HG02623 (cell line): ENCODE results near the gene KIAA2012.

Experiments
- ATAC-seq: cut with Tn5 transposase; IDR thresholded peaks from one replicate; pipeline ENCODE4 v1.9.1; 2021; ENCODE audit warnings: moderate library complexity; ENCODE audit not compliant: unreplicated experiment

KIAA2012 gene

DNA sequence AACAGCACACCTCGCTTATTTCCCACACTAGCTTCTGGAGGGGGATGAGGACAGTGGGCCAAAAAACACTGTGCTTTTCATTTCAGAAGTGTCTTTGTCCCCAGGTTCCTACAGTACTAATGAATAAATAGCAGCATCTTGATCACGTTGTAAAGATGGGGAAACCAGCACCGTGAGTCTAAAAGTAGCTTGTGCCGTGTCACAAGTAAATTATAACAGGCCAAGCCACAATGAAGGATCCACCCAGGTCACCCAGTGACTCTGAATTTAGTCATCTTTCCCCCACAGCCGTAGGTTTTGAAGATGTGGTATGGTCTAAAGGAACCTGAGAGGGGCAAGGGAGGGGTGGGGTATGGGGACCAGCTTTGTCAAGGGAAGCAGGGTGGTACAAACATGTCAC, 30.6 kb upstream of the KIAA2012 start:
- no peak for ATAC-seq

DNA sequence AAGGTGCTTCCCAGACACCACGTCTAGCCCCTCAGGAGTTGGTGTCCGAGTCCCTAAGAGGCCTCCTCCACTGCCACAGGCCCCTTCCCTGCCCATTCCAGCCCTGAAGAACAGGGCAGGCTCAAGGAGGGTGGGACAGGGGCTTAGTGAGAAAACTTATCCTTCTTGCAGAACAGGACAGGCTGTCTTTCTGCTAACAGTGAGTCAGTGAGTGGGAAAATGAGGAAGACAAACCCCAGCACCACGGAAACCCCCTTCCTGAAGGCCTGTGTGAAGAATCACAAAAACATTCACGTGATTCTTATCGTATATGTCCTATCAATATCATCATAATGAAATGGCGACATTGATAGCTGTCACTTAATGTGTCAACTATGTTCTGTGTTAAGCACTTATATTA, 29.6 kb upstream of the KIAA2012 start:
- ATAC-seq = no peak

DNA sequence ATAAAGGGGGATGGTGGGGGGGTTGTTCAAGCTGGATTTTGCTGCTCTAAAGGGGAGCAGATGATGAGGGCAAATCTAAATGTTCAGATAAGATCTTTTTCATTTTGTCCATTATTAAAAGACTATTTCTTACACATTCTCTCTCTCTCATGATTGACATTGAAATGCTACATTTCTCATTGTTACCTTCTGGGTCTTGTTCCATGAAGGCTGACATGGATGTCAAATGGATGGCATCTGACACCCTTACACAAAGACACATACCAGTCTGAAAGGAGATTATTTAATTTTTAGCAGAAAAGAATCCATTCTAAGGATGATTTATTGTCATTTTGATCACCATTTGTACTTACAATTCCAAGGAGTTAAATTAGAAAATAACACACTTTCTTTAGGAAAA, 28.3 kb upstream of the KIAA2012 start:
- no peak for ATAC-seq

DNA sequence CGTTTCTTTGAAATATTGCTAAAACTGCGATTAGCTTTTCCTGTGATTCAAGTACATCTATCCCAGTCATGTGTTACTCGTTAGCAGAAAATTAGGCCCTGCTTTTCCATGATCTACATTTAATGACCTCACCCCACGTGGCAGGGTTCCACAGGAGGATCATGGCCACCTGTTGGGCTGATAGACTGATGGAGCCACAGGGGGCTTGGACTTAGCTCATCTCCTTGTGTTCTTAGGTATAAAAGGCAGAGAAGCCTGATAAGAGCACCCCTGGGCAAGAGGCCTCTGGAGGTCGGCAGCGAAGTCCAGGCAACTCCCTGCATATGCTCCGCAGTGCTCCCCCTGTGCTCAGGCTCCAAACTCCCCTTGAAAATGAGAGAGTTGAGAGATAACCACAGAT, 26.5 kb upstream of the KIAA2012 start:
- ATAC-seq = no peak

DNA sequence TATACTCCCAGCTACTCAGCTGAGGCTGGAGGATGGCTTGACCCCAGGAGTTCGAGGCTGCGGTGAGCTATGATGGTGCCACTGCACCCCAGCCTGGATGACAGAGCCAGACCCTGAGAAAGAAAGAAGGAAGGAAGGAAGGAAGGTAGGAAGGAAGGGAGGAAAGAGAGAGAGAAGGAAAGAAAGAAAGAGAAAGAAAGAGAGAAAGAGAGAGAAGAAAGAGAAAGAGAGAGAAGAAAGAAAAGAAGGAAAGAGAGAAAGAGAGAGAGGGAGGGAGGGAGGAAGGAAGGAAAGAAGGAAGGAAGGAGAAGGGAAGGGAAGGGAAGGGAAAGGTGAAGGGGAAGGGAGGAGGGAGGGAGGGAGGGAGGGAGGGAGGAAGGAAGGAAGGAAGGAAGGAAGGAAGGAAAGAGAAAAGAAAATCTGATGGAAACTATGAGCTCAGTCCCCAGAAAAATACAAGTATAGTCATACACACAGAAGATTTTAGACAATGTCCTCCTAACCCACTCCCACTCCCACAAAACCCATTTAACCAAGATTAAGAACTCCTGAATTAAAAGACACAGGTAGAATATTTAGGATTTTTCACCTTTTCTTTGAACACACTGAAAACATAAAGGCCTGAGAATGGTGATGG, 23.8 kb upstream of the KIAA2012 start:
- no peak for ATAC-seq

DNA sequence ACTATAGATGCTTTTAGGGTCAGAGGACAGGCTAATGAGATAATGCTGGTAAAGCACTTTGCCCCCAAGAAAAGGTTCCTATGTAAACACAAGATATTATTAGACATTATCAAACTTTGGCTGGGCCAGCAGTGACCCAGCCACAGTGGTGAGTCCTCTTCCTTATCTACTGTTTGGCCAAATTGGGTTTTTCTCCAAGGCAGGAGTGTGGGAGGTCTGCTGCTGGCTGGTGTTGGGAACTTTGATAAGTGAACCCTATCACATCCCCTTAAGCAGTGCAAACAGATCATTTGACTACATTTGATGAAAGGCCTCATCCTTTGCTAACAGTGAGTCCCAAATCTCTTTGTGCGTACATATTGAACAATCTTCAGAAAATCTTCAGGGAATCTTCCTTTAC, 23.2 kb upstream of the KIAA2012 start:
- ATAC-seq = no peak

DNA sequence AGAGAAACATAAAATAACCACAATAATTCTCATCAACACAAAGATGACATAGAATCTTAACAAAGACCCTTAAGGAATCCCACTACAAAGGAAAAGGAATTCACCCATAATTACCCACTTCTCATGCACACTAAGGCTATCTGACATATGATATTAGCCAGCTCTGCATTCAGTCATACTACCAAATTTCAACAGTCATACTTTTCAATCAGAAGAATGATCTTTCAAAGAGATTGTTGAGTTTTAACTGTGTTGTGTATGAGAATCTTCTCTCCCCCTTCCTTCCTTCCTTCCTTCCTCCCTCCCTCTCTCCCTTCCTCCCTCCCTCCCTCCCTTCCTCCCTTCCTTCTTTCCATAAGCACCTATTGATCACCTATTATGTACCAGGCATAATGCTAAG, 22.4 kb upstream of the KIAA2012 start:
- no peak for ATAC-seq

DNA sequence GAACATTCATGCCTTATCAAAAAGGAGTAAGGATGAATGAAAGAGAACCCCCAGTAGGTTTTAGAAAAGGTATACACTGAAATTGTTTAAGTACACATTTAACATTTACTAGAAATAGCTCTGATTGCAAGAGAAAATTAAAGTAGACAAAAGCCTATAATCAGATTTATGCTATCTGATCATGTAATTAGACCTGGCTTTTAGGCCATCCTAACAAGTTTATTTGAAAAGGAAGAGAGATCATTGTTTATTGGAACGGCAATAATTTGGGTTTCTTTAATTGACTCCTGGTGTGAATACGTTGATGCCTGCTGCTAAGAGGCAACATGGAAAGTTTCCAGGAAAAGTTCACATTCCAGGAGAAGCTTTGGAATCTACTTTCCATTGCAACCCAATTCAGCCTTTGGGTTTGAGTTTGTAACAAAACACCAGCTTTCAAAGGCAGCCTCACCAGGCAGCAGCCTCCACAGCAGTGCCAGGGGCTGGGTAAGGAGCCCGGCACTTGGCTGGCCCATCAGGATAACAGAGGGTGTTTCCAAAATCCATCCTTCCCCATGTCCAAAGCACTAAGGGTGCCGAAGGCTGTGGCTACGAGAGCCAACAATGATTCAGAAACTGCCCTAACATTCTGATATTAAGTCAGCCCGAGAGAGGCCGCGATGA, 21.4 kb upstream of the KIAA2012 start:
- no peak for ATAC-seq

DNA sequence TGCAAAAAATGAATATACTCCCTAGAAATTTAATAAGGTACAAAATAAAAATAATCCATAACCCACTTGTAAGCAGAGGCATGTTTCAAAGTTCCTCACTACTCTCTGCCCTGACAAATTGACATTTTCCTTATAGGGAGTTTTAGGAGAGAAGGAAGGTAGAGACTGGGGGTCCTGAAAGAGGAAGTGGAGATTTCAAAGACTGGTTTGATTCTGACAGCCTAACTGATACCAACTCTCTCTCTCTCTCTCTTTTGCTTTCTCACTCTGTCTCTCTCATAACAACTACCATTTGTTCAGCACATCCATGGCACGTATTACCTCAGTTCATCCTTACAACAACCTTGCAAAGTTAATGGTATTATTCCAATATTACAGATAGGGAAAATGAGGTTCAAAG, 20.8 kb upstream of the KIAA2012 start:
- ATAC-seq = no peak

DNA sequence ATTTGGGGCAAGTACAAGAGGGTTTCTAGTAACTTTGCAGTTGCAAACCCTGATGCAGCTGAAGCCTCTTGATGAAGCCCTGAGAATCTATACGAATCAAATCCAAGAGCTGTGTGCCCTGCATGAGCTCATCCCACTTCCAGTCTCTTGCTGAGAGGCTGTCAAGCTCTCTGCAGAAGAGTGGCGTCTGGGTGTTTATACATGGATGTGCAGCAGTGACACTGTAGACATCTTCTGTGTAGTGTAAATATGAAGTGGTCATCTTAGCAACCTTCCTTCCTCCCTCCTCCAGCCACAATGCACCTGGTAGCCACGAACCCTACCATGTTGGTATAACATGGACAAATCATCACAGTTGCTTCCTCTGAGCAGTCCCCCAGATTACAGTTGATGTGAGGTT, 18.4 kb upstream of the KIAA2012 start:
- no peak for ATAC-seq

DNA sequence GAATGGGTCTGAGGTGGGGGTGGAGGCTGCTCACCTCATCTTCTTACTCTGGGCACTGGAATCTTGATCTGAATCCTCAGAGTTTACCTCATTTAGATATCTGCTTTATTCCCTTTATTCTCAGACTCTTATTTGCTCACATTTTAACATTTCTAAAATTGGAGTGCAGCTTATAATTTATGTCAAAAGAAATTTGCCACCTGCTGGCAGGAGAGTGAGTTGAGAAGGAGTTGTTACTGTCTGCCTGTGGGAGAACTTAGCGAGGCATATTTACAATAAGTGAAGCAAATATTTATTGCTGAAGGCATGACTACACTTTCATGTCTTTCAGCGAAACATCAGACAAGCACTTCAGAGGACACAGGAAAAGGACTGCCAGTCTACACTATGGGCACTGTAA, 16.4 kb upstream of the KIAA2012 start:
- ATAC-seq = no peak

DNA sequence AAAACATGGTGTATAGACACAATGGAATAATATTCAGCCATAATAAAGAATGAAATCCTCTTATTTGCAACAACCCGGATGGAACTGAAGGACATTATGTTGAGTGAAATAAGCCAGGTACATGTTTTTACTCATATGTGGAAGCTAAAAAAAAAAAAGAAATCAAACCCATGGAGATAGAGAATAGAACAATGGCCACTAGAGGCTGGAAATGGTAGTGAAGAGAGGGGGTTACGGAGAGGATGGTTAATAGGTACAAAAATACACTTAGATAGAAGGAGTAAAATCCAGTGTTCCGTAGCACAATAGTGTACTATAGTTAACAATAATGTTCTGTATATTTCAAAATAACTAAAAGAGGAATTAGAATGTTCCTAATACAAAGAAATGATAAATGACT, 12.8 kb upstream of the KIAA2012 start:
- no peak for ATAC-seq

DNA sequence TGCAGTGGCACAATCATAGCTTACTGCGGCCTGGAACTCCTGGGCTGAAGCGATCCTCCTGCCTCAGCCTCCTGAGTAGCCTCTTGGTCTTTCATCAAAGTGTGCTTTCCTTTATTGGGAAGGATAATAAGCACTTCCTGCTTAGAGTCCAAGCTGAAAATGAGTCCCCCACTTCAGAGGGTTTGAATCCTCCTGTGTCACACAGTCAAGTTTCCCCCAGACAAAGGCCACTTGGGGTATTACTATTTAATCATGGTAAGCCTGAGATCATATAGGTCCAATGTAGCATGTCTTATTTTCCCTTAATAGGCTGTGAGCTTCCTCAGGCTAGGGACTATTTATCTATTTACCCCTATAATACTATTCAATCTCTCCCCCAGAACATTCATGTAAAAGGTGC, 11.4 kb upstream of the KIAA2012 start:
- ATAC-seq = no peak

DNA sequence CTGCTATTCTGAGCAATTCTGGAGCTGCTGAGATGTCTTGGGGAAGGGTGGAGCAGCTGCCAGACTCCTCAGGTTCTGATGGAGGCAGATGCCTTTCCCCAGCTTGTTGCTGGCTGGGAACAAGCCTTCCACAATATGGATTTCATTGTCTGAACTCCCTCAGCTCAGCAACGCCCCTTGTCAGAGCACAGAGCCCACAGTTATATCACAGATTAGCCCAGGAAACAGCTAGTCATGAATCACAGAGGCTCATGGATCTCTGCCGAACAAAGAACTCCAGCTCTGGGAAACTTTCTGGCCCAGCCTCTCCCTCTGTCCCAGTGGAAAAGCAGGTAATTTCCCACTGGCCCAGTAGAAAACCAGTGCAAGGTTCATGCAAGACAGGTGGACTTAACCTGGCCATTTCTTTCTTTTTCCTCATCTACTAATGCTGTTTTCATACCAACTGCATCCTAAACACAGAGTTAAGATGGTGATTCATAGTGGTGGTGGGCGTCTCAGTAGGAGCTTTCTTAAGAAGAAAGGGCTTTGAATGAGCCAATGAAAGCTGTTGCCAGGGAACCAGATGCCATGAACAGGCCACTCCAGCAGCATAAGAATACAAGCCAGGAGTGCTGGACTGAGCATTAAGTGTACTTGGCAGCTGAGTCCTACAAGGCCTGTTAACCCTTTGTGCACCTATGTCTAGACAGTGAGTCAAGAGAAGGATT, 8.7 kb upstream of the KIAA2012 start:
- no peak for ATAC-seq

DNA sequence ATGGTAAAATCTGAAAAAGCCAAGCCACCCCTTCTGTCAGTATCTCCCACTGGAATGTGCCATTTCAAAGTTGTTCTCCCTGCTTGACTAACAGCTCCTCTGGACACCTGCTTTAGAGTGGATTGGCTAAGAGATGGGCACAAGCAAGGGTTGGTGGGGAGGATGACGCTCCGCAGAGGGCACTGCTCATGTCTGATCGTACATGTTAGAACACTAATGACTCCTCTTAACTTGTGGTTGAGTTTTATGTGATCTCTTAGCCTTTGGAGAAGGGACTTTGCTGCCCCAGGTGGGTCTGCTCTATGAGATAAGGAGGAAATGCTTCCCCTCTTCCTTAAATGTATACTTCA, 8.2 kb upstream of the KIAA2012 start:
- no peak for ATAC-seq

DNA sequence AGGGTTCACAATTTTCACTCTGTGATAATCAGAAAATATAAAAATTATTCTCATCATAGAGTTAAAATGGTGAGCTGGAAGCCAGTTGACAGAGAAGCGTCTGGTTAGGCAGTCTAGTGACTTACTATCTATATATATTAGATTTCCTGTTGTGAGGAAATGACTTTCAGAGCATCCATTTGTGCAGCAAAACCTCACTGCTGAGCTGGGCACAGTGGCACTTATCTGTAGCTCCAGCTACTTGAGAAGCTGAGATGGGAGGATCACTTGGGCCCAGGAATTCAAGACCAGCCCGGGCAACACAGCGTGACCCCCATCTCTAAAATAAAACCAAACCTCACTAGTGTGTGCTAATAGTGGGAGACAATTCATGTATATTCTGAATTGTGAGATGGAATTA, 7.2 kb upstream of the KIAA2012 start:
- ATAC-seq = no peak

DNA sequence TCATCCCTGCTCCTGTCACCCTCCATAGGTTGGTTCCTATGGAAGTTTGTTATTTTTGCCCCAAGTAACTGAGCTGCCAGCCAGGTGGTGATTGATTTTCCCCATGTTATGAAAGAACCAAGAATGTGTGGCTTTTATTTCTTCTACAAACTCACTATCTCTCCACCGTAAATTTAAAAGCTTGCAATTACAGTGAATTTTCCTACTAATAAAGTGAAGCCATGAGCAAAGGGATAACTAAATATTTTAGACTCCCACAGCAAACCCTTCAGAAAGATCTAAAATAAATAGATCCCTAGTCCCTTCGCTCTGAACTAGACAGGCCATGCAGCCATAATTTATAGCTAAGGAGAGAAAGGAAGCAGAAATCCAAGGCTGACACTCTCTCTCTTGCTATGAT, 6.2 kb upstream of the KIAA2012 start:
- ATAC-seq = no peak

DNA sequence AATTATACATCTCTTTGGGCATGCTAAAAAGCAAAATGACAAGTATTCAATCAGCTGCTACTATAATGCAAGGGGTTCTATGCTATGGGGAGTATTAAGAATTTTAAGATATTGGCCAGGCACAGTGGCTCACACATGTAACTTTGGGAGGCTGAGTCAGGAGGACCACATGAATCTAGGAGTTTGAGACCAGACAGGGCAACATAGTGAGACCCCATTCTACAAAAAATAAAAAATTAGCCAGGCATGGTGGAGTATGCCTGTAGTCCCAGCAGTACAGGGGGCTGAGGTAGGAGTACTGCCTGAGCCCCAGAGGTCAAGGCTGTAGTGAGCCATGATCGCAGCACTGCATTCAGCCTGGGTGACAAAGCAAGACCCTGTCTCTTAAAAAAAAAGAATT, 5.5 kb upstream of the KIAA2012 start:
- ATAC-seq = no peak

DNA sequence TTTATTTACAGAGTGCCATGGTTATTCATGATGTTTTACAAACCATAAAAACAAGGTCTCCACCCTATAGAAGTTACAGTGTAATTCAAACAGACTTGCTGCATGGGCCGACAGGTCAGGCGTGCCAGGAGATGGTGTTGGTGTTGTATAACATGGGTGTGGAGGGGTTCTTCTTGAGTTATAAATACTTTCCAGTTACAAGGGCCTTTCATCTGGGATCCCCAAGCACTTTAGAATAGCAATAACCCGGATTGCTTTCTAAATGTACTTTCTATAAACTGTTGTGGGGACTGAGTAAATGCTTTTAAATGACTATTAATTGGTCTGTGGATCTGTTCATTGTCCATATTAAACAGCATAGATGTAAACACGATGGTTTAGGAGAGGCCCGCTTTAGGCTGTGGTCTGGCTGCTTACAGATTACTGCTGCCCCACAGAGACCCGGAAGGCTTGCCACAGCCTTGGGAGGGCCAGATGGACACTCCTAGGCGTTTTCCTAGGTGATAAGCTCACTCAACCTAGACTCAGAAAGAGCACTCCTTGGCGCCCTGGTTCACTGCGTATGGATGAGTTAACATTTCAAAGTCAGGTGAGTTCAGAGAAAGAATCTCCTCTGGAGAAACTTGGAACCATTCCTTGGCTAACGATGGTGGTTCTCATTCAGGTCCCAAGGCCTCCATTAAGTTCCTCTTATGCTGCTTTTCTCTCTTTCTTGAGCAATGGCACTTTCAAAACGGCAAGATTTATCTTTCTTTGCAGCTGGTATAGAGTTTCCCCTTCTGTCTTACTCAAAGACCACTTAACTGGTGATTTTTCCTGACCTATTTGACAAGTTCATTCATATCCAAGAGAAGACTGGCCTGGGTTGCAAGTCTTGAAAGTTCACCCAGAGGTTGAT, 3.6 kb upstream of the KIAA2012 start:
- no peak for ATAC-seq

DNA sequence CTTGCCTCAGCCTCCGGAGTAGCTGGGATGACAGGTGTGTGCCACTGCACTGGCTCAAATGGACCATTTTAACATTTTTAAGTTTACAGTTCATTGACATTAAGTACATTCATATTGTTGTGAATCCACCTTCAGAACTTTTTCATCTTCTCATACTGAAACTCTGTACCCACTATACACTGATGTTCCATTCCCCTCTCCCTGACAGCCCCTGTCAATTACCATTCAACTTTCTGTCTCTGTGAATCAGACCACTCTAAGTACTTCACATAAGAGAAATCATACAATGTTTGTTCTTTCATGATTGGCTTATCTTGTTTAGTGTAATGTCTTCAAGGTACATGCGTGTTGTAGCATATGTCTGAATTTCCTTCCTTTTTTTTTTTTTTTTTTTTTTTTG, 1.9 kb upstream of the KIAA2012 start:
- no peak for ATAC-seq

DNA sequence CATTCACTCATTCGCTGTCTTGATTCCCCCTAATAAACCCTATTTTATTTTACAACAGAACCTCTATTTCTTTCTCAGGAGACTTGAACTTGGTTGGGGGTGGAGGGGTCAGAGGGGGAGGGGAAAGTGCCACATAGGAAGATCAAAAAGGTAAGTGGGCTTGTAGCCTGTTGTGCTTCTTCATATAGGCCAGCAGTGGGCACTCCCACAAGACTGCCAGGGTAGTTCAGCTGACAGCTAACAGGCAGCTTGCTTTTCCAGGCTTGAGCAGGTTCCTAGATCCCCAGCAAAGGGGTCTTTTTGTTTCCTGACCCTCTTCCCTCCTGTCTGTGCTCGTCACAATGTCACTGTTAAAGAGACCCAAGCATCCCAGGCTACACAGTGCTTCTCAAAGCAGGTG, 829 bp upstream of the KIAA2012 start:
- no peak for ATAC-seq

DNA sequence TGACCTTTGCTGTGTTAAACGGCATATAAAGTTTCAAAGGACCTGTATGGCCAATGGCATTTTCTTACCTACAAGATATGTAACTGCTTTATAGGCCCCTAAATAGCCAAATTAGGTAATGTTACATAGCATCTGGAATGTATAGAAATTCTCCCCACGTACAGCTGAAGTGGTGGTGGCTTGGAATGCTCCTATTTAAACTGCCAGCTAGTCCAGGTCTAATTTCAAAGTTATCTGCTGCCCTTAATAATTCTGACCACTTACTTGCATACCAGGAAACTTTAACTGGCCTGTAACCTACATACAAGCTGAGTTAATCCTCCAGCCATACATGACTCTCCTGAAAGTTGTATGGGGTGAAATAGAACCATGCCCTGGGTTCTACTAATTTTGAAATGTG, 1.3 kb downstream of the KIAA2012 start:
- ATAC-seq = no peak
